Hepatocyte (in vitro differentiated cells): ENCODE results near the gene BCLAF1. TPM values are rescaled to one million over a fixed set of nuclear protein-coding genes. Genes with fewer than 3 reads are reported as not detected.
A peak's percentile ranks its signal among the peaks of the same experiment; 100 is the strongest.

Experiments used
- DNase-seq: peaks from one replicate; pipeline ENCODE4 v3.0.0-alpha.2; 2016; ENCODE audit warnings: low spot score
- H2AFZ ChIP-seq: fragments of 200-600 bp; sonication (generic); 2 replicates; pipeline ENCODE4 v1.6.0; 2016; ENCODE audit warnings: antibody characterized with exemption, mild to moderate bottlenecking
- H3K27ac ChIP-seq: fragments of 200-600 bp; sonication (generic); 2 replicates; pipeline ENCODE4 v1.5.1; 2016; ENCODE audit warnings: mild to moderate bottlenecking
- H3K27me3 ChIP-seq: fragments of 200-600 bp; sonication (generic); 2 replicates; pipeline ENCODE4 v1.6.1; 2016
- H3K36me3 ChIP-seq: fragments of 200-600 bp; sonication (generic); replicated peaks from 2 replicates; pipeline ENCODE4 v1.5.1; 2016; ENCODE audit warnings: low read depth; ENCODE audit not compliant: insufficient read depth
- H3K4me1 ChIP-seq: fragments of 200-600 bp; sonication (generic); 2 replicates; pipeline ENCODE4 v1.5.1; 2016; ENCODE audit warnings: mild to moderate bottlenecking, moderate library complexity; ENCODE audit not compliant: insufficient read depth
- H3K4me2 ChIP-seq: fragments of 200-600 bp; sonication (generic); 2 replicates; pipeline ENCODE4 v1.6.0; 2016
- H3K4me3 ChIP-seq: fragments of 200-600 bp; sonication (generic); 2 replicates; pipeline ENCODE4 v1.5.1; 2016; ENCODE audit warnings: mild to moderate bottlenecking
- H3K79me2 ChIP-seq: fragments of 200-600 bp; sonication (generic); 2 replicates; pipeline ENCODE4 v1.6.0; 2017; ENCODE audit warnings: mild to moderate bottlenecking
- H3K9me2 ChIP-seq: fragments of 200-600 bp; sonication (generic); replicated peaks from 2 replicates; pipeline ENCODE4 v1.6.0; 2017; ENCODE audit warnings: mild to moderate bottlenecking; ENCODE audit not compliant: insufficient read depth
- H3K9me3 ChIP-seq: fragments of 200-600 bp; sonication (generic); 2 replicates; pipeline ENCODE4 v1.5.1; 2016; ENCODE audit warnings: low read depth, mild to moderate bottlenecking
- H4K20me1 ChIP-seq: fragments of 200-600 bp; sonication (generic); 2 replicates; pipeline ENCODE4 v1.6.0; 2016; ENCODE audit warnings: mild to moderate bottlenecking; ENCODE audit not compliant: insufficient read depth, poor library complexity, severe bottlenecking
- CTCF ChIP-seq: fragments of 200-600 bp; sonication (generic); IDR thresholded peaks from 2 replicates; pipeline ENCODE4 v1.5.1; 2016; ENCODE audit warnings: antibody characterized with exemption, mild to moderate bottlenecking; ENCODE audit not compliant: poor library complexity
- EZH2 ChIP-seq: fragments of 200-600 bp; sonication (generic); IDR thresholded peaks from 2 replicates; pipeline ENCODE4 v1.6.1; 2016; ENCODE audit warnings: antibody characterized with exemption, mild to moderate bottlenecking, borderline replicate concordance
- EZH2phosphoT487 ChIP-seq: fragments of 200-600 bp; sonication (generic); IDR thresholded peaks from one replicate; pipeline ENCODE4 v1.6.1; 2018; ENCODE audit warnings: antibody characterized with exemption, mild to moderate bottlenecking, low read depth, moderate library complexity; ENCODE audit not compliant: unreplicated experiment, severe bottlenecking
- WGBS: methylation state at CpG from one replicate; pipeline ENCODE4 v1.1.6; 2016; ENCODE audit warnings: low lambda C conversion rate; ENCODE audit errors: missing lambda C conversion rate; 5-methylcytosine and 5-hydroxymethylcytosine counted together
- polyA plus RNA-seq: library from polyadenylated mRNA; unstranded; fragments of >200 nt; fragmentation: Nextera tagmentation; extraction: Ambion mirVana; gene quantifications from 2 replicates; pipeline ENCODE4 v1.2.1, GENCODE V29; 2016
- total RNA-seq: library from RNA; depleted of rRNA; stranded (reverse); fragments of >200 nt; gene quantifications from 2 replicates; pipeline ENCODE4 v1.2.3, GENCODE V29; 2014

BCLAF1 gene
- total and polyA plus RNA-seq, 2 experiments from 2014 or later: 58.2 to 154 TPM

DNA sequence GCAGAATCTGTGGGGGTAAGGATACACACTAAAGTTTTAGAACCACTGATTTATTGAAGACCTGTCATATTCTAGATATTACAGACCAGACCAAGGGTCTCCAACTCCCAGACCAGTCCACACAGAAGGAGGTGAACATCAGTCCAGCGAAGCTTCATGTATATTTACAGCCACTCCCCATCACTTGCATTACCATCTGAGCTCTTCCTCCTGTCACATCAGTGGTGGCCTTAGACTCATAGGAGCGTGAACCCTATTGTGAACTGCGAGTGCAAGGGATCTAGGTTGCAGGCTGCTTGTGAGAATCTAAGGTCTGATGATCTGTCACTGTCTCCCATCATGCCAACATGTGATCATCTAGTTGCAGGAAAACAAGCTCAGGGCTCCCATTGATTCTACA lies 5.0 kb upstream of the BCLAF1 start:
- Histone ChIP-seq H3K4me1 (peaks cover 13% of the 10 kb centered on the region), H3K4me3 (no peak overlapping the region), H3K9me2 (no peaks in the 10 kb centered on the region), H3K36me3 (no peaks in the 10 kb centered on the region), H2AFZ (no peak overlapping the region), H3K27ac (no peak overlapping the region), H3K79me2 (no peaks in the 10 kb centered on the region), H4K20me1 (no peaks in the 10 kb centered on the region), H3K4me2 (no peak overlapping the region), H3K27me3 (no peaks in the 10 kb centered on the region), H3K9me3 (no peaks in the 10 kb centered on the region)
- WGBS: 91% methylated on average over 3 of the region's 3 CpGs
- no peak for TF ChIP-seq CTCF
- TF ChIP-seq EZH2phosphoT487: no peak
- TF ChIP-seq EZH2: no peak
- no peak for DNase-seq

GRCh38 chr6:136290410-136291010 lies 864 bp upstream of the BCLAF1 start:
- peak overlapping the region; percentile 72 for H2AFZ ChIP-seq
- peaks cover 36% of the 10 kb centered on the region for H3K79me2 ChIP-seq
- 11% methylated on average over 22 of the region's 22 CpGs for WGBS
- no peaks in the 10 kb centered on the region for H3K9me2 ChIP-seq
- H3K27ac ChIP-seq: peak overlapping the region; percentile 99
- no peaks in the 10 kb centered on the region for H3K36me3 ChIP-seq
- no peaks in the 10 kb centered on the region for H3K9me3 ChIP-seq
- DNase-seq: peak; percentile 84
- H4K20me1 ChIP-seq: peaks cover 36% of the 10 kb centered on the region
- peak overlapping the region; percentile 20 for H3K4me3 ChIP-seq
- peak overlapping the region; percentile 73 for H3K4me2 ChIP-seq
- H3K27me3 ChIP-seq: no peaks in the 10 kb centered on the region
- peaks cover 21% of the 10 kb centered on the region for H3K4me1 ChIP-seq
- TF ChIP-seq EZH2: no peak
- no peak for TF ChIP-seq CTCF
- TF ChIP-seq EZH2phosphoT487: no peak

- 1% methylated on average over 24 of the region's 34 CpGs for WGBS
- H2AFZ ChIP-seq: peak overlapping the region; percentile 74
These were observed 393 bp downstream of the BCLAF1 start for GRCh38 chr6:136289327-136289578.

More at GRCh38 chr6:136289327-136289578, 393 bp downstream of the BCLAF1 start:
- Histone ChIP-seq H3K79me2 (peaks cover 48% of the 10 kb centered on the region), H3K27me3 (no peaks in the 10 kb centered on the region), H3K4me1 (peaks cover 21% of the 10 kb centered on the region), H3K9me3 (no peaks in the 10 kb centered on the region), H3K36me3 (no peaks in the 10 kb centered on the region), H3K4me2 (peak overlapping the region; percentile 94), H3K27ac (peak overlapping the region; percentile 100), H4K20me1 (peaks cover 48% of the 10 kb centered on the region), H3K4me3 (peak overlapping the region; percentile 70), H3K9me2 (no peaks in the 10 kb centered on the region)
- peak; percentile 97 for DNase-seq
- TF ChIP-seq CTCF (no peak), EZH2 (no peak), EZH2phosphoT487 (no peak)
